EH (cell line): Measurements from ENCODE around the gene B3GALT5.

Experiments
- DNase-seq: peaks from one replicate; pipeline ENCODE4 v3.0.0-alpha.2; 2015; ENCODE audit warnings: low read depth

The B3GALT5 gene

DNA sequence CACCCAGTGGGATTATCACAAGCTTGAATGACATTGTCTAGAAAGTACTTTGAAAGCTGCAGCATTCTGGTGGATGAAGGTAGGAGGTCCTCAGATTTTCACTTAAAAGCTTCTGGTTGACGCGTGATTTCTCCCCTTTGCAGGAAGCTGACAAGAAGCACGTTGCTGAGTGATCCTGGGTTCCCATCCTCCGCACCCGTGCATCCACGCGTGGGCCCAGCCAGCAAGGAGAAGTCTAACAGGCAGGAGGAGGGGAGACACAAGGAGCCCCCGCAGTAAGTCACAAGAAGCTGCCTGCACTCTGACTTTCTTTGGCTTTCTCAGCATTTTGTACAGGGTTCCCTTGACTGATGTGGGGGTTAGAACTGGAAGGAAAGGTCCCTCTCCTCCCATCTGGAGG, 7.8 kb upstream of the B3GALT5 start:
- DNase-seq, result no peak

DNA sequence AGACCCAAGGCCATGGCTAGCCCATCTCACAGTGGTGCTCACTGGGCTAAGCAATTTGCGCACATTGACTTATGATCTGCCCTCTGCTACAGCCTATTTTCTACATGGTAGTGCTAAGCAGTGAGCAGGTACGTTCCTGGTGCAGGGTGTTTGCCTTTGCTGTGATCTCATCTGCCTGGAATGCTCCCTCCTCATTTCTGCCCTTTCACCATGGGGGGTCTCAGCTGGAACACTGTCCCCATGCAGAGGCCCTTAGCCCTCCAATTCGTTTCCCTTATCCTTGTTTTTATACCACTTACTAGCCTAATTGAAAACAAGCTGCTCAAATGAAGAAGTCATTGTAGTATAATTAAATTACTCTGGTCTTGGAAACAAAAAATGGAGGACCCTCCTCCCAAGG, 2.0 kb upstream of the B3GALT5 start:
- DNase-seq, result no peak

DNA sequence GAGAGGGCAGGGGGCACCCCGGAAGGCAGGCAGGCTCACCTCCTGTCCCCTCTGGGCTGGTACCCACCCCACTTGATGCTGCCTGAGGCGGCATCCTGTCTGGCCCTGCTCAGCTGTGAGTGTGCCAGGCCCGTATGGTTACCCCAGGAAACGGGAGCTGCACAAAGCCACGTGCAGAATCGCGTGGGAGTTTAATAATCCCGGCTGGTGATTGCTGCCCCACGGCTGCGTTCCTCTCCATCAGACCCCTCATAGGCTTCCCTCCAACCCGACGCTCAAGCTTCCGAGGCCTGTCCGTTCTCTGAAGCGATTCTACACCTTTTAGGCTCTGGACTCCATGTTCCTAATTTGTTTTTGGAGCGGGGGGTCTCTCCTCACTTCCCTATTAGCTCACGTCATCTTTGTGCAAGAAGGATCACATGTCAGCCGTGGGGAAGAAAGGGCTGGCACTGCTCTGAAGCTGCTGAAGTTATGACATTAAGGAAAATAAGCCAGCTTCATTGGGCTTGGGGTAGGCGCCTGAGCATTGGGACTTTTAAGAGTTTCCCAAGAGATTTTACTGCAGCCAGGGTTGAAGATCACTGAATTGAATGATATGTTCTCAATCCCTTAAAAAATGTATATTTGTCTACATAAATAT, 1.1 kb upstream of the B3GALT5 start:
- DNase-seq, result no peak

DNA sequence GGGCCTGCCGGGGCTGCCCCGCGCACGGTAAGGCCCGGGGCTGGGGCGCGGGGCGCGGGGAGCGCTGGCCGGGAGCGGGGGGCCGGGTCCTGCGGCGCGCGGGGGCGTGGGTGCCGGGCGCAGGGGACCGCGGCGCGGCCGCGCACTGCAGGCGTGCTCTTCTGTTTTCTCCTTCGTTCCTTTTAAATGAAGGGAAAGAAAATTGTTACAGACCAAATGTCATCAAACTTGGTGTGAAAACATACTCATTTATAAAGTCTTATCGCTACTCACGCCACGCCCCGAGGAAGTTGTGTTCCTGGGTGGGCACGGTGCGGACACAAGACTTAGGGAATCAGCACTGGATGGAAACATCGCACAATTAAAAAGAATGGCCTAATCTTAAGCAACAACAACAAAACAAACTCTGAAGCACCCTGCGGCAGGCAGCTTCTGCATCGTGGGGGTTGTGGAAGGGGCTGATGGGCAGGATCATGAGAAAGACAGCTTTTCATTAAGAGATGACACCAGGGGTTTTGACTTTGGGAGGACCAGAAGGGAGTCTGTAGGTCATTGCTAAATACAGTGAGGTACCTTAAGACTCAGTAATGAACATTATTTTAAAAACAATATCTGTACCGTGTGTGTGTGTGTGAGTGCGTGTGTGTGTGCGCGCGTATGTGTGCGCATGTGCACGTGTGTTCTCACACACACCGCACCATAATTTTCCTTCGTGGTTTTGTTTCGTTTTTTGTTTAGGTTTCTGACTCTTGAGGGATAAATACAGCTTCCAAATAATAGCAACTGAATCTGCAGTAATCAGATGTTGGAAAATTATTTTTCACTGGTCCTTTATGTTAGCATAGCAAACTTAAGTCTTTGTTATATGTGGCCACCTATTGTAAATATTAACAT, 548 bp downstream of the B3GALT5 start:
- no peak for DNase-seq

DNA sequence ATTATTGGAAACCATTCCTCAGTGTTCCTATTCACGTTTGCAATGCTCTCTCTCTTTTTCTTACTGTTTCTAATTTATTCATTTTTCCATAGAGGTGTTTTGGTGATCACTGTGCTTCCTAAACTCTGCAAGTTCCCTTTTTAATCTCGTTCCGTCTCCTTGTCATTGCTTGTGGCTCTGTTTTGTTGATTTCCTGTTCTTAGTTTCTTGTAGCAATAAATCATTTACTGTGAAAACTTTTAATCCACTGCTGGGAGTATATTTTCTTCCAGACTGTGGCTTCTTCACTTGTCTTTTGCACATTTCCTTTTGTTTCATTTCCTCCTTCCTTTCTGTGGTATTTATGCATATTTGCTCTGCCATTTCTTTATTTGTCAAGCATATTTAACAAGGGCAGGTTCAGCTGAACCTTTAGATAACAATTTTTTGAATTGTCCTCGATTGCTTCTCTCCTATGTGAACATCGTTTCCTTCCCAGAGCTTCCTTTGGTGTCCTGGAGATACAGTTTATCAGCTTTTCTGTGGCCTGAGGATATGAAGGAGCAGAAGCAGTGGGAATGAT, 3.6 kb downstream of the B3GALT5 start:
- no peak for DNase-seq

DNA sequence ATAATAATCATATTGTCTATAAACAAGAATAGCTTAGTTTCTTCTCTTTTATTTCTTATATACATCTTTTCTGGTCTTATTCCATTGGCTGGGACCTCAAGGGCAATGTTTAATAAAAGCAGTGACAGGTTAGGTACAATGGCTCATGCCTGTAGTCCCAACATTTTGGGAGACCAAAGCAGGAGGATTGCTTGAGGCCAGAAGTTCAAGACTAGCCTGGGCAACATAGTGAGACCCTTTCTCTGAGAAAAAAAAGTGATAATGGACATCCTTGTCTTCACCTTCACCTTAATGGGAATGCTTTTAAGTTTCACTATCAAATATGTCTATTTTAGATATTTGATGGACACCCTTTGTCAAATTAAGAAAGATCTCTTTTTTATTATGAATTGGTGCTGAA, 8.1 kb downstream of the B3GALT5 start:
- no peak for DNase-seq

DNA sequence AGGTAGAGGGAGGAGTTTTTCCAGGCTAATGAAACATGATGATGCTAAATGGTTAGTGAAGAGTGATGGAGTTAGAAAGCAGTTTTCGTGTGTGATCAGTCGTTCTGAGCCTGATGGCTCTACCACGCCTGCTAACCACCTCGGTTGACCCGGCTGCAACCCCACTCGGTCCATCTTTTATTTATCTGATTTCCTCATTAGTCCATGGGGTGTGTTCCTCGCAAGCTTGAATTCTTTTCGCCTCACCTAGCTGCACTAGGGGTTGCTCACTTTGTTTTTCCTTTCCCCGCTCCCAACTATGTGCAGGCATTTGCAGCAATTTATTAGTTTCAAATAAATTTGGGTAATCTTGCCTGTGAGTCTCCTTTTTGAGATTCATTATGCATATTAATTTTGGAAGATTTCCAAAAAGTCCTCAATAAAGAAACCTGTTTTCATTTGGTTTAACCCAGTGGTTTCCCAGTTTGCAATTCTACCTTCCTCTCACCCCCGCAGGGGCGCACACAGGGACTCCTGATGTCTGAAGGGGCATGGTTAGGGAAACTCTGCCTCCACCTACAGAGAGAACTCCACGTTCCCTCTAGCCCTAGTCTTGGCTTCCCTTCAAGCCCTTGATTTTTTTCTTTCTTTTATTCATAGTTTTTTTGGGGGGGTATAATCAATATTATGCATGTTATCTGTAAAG, 12.6 kb downstream of the B3GALT5 start:
- no peak for DNase-seq

DNA sequence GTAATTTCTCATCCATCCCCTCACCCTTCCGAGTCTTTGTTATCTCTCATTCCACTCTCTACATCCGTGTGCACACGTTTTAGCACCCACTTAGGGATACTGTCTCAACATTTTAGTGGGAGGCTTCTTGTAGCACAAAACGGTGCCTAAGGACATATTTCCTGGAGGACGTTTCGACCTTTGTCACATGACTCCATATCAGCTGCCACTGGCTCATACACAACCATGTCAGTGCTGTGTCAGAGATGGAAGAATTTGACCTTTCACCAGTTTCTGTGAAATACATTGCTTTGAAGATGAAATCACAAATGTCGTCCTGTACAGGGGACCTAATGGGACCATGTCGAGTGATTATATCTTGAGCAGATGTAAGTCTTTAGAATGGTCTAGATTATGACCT, 15.6 kb downstream of the B3GALT5 start:
- no peak for DNase-seq

DNA sequence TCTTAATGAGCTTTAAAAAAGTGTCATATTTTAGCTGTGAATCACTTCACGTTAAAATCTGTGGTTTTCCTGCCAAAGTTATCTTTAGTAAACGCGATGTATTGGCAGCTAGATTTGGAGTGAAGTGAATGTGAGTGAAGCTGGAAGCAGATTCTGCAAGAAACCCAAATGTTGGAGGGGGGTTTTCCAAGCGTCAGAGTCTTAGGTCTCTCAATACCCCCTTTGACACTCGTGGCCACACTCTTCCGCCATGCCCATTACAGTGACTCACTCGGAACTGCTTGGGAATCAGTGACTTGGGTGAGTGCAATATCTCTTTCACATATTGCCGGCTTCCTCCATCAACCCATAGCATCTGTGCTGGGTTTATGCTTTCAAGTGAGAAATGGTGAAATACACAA, 17.5 kb downstream of the B3GALT5 start:
- DNase-seq, result peak; percentile 72

DNA sequence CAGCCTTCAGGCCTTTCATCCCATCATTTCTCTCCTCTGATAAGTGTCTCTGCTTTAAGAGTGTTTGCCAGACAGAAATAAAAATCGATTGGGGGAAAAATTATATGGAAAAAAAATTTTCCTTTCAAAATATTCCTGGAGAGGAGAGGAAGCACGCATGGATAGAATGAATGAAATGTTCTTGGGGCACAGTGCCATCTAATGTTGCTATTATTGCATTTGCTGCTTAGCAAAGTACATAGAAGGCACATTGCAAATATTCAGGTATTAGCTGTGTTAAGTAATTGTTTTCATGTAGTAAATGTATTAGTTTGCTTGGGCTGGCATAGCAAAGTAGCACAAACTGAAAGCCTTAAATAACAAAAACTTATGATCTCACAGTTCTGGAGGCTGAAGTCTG, 18.1 kb downstream of the B3GALT5 start:
- DNase-seq, result peak; percentile 33

DNA sequence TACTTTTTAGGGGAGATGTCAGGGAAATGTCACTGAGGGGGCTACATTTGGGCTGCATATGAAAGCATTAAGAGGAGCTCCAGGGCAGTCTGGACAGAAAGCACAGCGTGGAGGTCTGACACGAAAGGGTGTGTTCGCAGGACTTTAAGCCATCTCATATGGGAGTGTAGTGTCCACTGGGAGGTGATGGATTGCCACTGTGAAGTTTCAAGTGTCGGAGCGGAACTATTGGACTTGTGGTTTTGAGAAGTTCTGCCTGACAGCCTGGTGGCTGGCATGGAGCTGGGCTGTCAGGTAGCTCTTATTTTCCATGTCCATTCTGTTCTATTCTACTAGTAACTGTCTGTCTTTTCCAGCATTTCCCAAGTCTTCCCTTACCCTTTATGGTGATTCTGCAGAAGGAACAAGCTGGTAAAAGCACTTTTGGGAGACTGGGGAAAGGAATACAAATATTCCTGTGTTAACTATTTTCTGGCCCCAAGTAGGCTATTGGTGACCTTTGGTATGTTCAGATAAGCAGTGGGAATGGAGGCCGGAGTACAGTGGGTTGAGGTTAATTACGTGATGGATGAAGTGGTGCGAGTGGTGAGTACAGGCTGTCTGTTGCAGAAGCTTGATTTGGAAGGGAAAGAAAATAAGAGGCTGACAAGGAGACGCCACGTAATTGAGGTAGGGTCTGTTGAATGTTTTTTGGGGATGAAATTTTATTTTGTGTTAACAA, 19.3 kb downstream of the B3GALT5 start:
- DNase-seq, result no peak

DNA sequence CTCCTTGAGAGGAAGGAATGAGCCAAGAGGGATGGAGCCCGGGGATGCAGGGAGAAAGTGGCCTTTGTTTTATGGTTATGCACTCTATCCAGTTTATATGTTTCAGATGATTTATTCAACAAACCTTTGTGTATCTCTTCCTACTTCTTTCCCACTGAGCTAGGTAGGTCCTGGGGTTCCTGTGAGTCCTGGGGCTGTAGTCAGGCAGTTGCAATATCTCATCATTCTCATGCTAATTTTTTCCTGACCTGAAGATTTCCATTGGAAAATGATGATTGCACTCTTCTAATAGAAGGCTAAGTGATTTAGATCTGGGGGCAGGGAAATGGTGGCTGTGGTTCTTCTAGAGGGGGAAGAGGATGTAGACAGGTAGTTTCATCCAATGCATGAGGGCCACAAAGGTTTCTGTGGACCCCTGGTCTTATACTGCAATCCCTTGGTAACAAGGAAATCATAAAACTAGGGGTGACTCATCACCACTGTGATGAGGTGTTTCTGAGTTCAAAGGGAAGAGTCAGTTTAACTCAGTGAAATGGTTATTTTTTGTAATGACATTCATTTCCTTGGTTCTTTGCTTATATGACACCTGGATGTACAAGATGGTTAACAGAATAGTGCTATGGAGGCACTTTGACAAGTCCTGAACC, 20.2 kb downstream of the B3GALT5 start:
- peak; percentile 60 for DNase-seq

DNA sequence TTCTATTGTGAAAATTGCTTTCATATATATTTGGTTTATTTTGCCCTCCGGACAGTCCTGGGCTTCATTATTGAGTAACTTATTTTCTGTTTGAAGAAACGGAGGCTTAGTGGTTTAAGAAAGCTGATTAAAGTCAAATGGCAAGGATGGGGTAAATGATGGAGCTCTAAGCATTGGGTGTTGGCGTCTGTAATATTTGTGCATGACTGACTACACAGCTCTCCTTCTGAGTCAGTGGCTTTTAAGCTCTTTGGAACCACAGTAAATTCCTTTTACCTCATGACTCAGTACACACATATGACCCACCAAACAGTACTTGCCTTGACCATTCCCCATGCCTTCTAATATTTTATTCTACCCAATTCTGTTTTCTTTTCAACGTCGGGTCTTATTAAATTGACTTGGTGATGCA, 21.0 kb downstream of the B3GALT5 start:
- DNase-seq, result peak; percentile 98

DNA sequence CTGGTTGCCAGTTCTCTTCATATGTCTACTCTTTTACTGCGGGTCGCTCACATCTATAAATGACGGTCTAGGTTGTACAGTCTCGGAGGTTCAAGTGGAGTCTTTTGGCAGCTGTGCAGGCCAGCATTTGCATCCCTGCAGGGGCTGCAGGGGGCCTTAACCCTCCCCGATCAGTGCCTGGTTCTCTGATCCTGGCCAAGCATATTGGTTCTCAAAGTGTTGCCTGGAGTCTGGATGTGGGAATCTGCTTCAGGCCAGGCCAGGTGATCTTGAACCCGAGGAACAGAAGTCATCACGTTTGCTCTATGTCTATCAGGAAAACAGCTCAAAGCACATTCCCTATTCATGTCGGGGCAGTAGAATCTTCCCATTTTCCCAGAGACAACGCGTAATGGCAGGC, 21.8 kb downstream of the B3GALT5 start:
- DNase-seq, result no peak

DNA sequence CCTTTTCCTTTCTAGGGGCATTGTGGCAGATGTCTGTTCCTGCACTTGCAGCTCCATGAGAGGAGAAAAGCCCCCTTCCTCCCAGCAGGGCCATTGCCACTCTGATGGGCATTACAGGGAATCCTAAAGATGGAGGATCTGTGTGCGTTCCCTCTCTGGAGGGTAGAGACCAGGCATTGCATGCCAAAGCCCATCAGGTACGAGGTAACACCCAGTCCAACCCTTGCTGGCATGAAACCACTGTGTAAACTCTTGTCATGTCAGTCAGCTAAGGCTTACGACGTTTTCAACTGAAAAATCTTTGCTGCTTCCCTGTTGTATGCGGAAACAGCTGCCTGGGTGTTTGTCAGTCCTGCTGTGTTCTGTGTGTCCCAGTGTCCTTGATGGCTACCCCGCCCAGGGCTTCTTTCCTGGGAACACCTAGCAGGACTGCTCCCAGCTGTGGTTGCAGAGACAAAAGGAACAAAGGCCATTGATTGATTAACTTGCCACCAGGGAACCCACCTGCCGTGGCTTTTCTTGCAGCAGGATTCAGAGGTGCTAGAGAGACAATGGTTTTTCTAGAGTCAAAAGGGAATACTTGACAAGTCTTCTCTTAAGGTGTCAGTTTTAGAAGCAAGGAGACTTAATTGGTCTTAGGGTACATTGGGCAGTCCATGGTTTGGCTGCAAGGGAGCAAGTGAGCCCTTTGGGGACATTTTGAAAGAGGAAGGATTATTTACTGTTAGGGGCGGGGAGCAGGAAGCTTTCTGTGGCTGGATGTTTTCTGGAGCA, 24.6 kb downstream of the B3GALT5 start:
- no peak for DNase-seq

DNA sequence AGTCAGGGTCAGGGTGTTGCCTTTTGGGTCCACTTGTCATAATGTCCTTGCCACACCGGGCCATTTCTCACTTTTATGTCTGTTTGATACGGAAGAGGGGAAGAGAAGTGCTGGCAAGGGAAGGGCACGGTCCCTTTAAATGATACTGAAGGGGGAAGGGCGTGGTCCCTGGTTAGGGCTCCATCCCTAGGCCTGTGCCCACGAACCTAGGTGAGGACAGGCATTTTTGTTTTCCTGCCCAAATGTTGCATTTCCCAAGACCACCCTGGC, 25.2 kb downstream of the B3GALT5 start:
- DNase-seq, result no peak

DNA sequence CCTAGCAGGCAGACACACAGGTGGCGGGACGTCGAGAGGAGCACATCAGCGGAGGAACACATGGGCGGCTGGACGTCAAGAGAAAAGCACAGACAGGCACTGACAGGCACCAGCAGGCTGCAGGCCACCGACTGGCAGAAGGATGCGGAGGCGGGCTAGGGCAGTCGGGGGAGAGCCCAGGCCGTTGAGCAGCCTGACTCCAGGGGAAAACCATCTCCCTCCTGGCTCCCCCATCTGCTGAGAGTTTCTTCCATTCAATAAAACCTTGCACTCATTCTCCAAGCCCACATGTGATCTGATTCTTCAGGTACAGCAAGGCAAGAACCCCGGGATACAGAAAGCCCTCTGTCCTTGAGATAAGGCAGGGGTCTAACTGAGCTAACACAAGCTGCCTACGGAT, 25.5 kb downstream of the B3GALT5 start:
- DNase-seq, result no peak

DNA sequence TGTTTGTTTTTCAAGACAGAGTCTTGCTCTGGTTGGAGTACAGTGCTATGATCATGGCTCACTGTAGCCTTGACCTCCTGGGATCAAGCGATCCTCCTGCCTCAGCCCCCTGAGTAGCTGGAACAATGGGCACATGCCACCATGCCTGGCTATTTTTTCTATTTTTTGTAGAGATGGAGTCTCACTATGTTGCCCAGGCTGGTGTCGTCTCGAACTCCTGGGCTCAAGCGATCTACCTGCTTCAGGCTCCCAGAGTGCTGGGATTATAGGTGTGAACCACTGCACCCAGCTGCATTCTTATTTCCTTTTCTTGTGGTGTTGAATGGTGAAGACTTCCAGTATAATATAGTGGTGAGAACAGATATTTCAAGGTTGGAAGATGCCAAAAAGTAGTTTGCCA, 28.0 kb downstream of the B3GALT5 start:
- DNase-seq, result no peak

DNA sequence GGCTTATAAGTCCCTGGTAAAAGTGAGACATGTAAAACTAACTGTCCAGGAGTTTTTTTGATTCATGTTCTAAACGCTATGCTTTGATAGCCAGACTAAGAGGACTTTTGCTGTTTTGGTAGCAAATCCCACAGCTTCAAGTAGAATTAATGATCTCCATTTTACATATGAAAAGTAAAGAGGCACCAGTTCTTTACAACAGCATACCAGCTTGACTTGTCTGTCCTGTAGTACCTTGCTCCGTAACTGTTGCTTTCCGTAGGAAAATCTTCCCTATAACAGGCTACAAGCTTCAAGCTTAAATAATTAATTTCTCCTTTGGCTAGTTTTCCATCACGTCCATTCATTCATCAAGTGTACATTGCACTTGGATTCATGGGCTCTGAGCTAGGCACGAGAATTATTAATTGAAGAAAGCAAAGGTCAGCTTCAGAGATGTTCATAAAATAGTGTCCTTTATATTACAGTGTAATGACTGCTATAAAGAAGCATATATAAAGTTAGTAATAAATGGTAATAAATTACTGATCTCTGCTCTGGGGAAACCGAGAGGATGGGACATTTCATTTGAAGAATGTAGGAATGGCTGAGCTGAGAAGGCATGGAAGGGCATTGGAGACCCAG, 29.2 kb downstream of the B3GALT5 start:
- no peak for DNase-seq

DNA sequence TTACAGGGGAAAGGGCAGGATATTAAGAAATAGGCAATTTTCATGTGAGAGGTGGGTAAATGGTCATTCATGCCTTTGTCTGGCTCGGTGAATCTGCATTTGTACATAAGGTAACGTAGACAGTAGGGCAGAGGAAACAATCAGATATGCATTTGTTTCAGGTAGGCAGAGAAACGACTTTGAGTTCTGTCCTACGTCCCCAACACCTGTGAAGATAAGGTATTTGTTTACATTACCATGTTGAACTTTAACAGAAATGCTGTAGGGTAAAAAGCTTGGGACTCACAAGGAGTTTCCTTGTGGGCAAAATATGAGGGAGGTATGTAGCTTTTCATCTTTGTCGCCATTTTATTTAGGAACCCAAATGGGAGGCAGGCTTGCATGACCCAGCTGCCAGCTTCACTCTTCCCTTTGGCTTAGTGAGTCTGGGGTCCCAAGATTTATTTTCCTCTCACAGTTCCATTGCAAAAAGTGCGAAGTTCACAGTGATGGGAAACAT, 31.4 kb downstream of the B3GALT5 start:
- DNase-seq, result no peak
